Astrocyte of the spinal cord (primary cell): ENCODE results near the gene LRRC51.
A peak's percentile ranks its signal among the peaks of the same experiment; 100 is the strongest.

Experiments
- DNase-seq: peaks from one replicate; pipeline ENCODE4 v3.0.0; 2011; ENCODE audit warnings: low read depth, low spot score
- H3K4me3 ChIP-seq: 2 replicates; pipeline ENCODE4 v1.5.1; 2011; ENCODE audit warnings: low read depth, mild to moderate bottlenecking, low read length, moderate library complexity
- CTCF ChIP-seq: IDR thresholded peaks from 2 replicates; pipeline ENCODE4 v1.5.1; 2012; ENCODE audit warnings: low read depth, mild to moderate bottlenecking, low read length, inconsistent platforms
- in situ Hi-C: cut with HindIII; loops from 2 replicates; pipeline ENCODE4 v1.10.0; 2017; ENCODE audit warnings: low sequenced_read_pairs

LRRC51 gene

GRCh38 chr11:72069787-72070251, 10.8 kb upstream of the LRRC51 start:
- peak; percentile 78 for DNase-seq
- TF ChIP-seq CTCF: no peak
- no peak overlapping the region for H3K4me3 ChIP-seq
- in situ Hi-C loops: no loop called here

GRCh38 chr11:72070491-72070890, 10.2 kb upstream of the LRRC51 start:
- no peak for DNase-seq
- TF ChIP-seq CTCF: no peak
- in situ Hi-C loops: no loop called here
- no peak overlapping the region for H3K4me3 ChIP-seq

GRCh38 chr11:72072348-72072747, 8.3 kb upstream of the LRRC51 start:
- no peak overlapping the region for H3K4me3 ChIP-seq
- no peak for TF ChIP-seq CTCF
- in situ Hi-C loops: no loop called here
- DNase-seq: peak; percentile 83

GRCh38 chr11:72075109-72075508, 5.5 kb upstream of the LRRC51 start:
- no peak overlapping the region for H3K4me3 ChIP-seq
- in situ Hi-C loops: no loop called here
- TF ChIP-seq CTCF: no peak
- no peak for DNase-seq

DNA sequence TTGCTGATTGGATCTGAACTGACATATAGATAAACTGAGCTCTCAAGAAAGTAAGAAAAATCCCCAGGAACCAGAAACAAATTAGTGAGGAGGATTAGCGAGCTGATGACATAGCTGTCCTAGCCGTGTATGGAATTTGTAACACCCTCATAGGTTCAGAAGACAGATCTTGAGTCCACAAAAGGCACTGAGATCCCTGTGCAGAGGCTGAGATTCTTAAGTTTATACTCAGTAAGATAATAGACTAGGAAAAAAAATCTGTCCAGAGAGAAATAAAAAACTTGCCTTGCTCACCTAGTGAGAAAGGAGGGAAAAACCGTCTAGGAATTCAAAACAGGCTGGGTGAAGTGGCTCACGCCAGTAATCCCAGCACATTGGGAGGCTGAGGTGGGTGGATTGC, 4.9 kb upstream of the LRRC51 start:
- TF ChIP-seq CTCF: no peak

DNA sequence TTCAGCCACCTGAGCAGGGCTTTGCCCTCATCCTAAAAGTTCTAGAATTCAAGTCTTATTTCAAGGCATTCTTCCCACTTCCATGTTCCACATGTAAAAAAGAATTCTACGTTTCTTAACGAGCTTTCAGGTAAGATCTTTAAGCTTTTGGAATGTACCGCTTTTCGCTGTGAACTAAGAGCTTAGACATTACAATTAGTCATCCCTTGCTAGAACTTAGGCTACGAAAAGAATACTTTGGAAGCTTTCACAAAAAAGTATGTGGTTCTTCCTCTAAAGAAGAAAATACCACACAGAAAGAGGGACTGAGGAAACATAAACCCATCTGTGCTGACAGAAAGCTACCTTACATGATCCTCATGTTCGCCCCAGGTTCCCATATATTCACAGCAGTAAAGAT, 2.2 kb upstream of the LRRC51 start:
- in situ Hi-C loops: no loop called here
- DNase-seq: no peak
- TF ChIP-seq CTCF: no peak
- H3K4me3 ChIP-seq: peak overlapping the region; percentile 56

More for the DNA sequence above, 4.9 kb upstream of the LRRC51 start:
- in situ Hi-C loops: no loop called here
- H3K4me3 ChIP-seq: no peak overlapping the region
- no peak for DNase-seq

GRCh38 chr11:72079819-72080325, 778 bp upstream of the LRRC51 start:
- no peak for DNase-seq
- peak overlapping the region; percentile 56 for H3K4me3 ChIP-seq
- in situ Hi-C loops: no loop called here
- no peak for TF ChIP-seq CTCF
